Colonic mucosa (tissue), 4 donors: Measurements from ENCODE around the gene MPP3. TPM values are rescaled to one million over a fixed set of nuclear protein-coding genes. Genes with fewer than 3 reads are reported as not detected.

Source experiments
- DNase-seq: peaks from one replicate; pipeline ENCODE4 v3.0.0-alpha.2; 2020
- H3K27ac ChIP-seq: fragments of 200-600 bp; one replicate; pipeline ENCODE4 v1.8.0; 2021
- H3K27me3 ChIP-seq: fragments of 200-600 bp; one replicate; pipeline ENCODE4 v1.8.0; 2021
- H3K36me3 ChIP-seq: fragments of 200-600 bp; one replicate; pipeline ENCODE4 v1.8.0; 2021
- H3K4me1 ChIP-seq: fragments of 200-600 bp; one replicate; pipeline ENCODE4 v1.8.0; 2021; ENCODE audit warnings: mild to moderate bottlenecking
- H3K4me3 ChIP-seq: fragments of 200-600 bp; one replicate; pipeline ENCODE4 v1.8.0; 2021
- H3K9ac ChIP-seq, 2 donors: one replicate each; pipeline ENCODE4 v1.7.0; 2013; ENCODE audit warnings: control low read depth in 2 of 2, low read depth in 2 of 2, low read length in 2 of 2
- H3K9me3 ChIP-seq: fragments of 200-600 bp; one replicate; pipeline ENCODE4 v1.8.0; 2021
- CTCF ChIP-seq: fragments of 200-600 bp; IDR thresholded peaks from one replicate; pipeline ENCODE4 v1.8.0; 2022; ENCODE audit warnings: antibody characterized with exemption, mild to moderate bottlenecking
- intact Hi-C: fragments of 100-400 bp; cut with DNase I; formaldehyde crosslinking; loops from one replicate; pipeline ENCODE4 v1.14.1; 2022
- total RNA-seq, 2 donors: library from RNA; stranded (reverse); fragmentation: NEBNext Ultra II Directional in 1 of 2; extraction: Animal tissue kit (Norgen Biotek cat#: 25700) in 1 of 2; gene quantifications; one replicate each; pipeline ENCODE4 v1.2.1, GENCODE V29; 2021
- donor health status: healthy.
- donor health status: DM: no; HTN: no; CAD: no.
- donor health status: DM: no; HTN: no; CAD: no.

MPP3 gene
- total RNA-seq, 2 donors from 2014 or later: 1.9 to 3.1 TPM

- intact Hi-C loops: loop anchor here (5.0 kb wide), 1 partner anchor 183 kb away; no protein-coding TSS in a partner anchor
- TF ChIP-seq CTCF: peak; percentile 95
- H3K9ac ChIP-seq: no peak overlapping the region
- H3K9me3 ChIP-seq: no peaks in the 10 kb centered on the region
- peaks cover 3% of the 10 kb centered on the region for H3K4me1 ChIP-seq
- H3K4me3 ChIP-seq: no peak overlapping the region
- peak; percentile 97 for DNase-seq
- H3K27ac ChIP-seq: no peak overlapping the region
- H3K27me3 ChIP-seq: peaks cover 7% of the 10 kb centered on the region
- H3K36me3 ChIP-seq: no peaks in the 10 kb centered on the region
Measured at GRCh38 chr17:43760254-43760852, 72.6 kb downstream of the MPP3 start.

- intact Hi-C loops: loop anchor here (2.0 to 5.0 kb wide), 2 partner anchors 65 to 183 kb away; no protein-coding TSS in a partner anchor
- no peak for TF ChIP-seq CTCF
- no peak overlapping the region for H3K4me3 ChIP-seq
- no peaks in the 10 kb centered on the region for H3K9me3 ChIP-seq
- no peak overlapping the region for H3K27ac ChIP-seq
- peaks cover 3% of the 10 kb centered on the region for H3K4me1 ChIP-seq
- H3K27me3 ChIP-seq: peaks cover 12% of the 10 kb centered on the region
- H3K9ac ChIP-seq: no peak overlapping the region
- no peak for DNase-seq
- H3K36me3 ChIP-seq: no peaks in the 10 kb centered on the region
Measured at GRCh38 chr17:43759836-43760235, 73.1 kb downstream of the MPP3 start.

GRCh38 chr17:43758497-43759174 lies 74.3 kb downstream of the MPP3 start, which contains the start of gene SOST:
Gene SOST (minus strand): TSS chr17:43758791. CDS start chr17:43758741, 50 bp downstream.
- no peak within 1 kb of the TSS for H3K9ac ChIP-seq
- H3K9me3 ChIP-seq: no peaks in the 10 kb centered on the region
- H3K27ac ChIP-seq: no peak within 1 kb of the TSS
- intact Hi-C loops: loop anchor here (2.0 kb wide), 1 partner anchor 64 kb away; no protein-coding TSS in a partner anchor
- H3K4me3 ChIP-seq: no peak within 1 kb of the TSS
- H3K4me1 ChIP-seq: peaks cover 3% of the 10 kb centered on the region
- DNase-seq: no peak
- H3K36me3 ChIP-seq: no peaks in the 10 kb centered on the region
- H3K27me3 ChIP-seq: peaks cover 18% of the 10 kb centered on the region
- no peak for TF ChIP-seq CTCF

GRCh38 chr17:43758086-43758485 lies 74.9 kb downstream of the MPP3 start:
- H3K27ac ChIP-seq: no peak overlapping the region
- no peak for TF ChIP-seq CTCF
- peaks cover 3% of the 10 kb centered on the region for H3K4me1 ChIP-seq
- intact Hi-C loops: loop anchor here (2.0 kb wide), 1 partner anchor 63 kb away; no protein-coding TSS in a partner anchor
- H3K36me3 ChIP-seq: no peaks in the 10 kb centered on the region
- peaks cover 18% of the 10 kb centered on the region for H3K27me3 ChIP-seq
- H3K9me3 ChIP-seq: no peaks in the 10 kb centered on the region
- H3K4me3 ChIP-seq: no peak overlapping the region
- no peak for DNase-seq
- H3K9ac ChIP-seq: no peak overlapping the region

- TF ChIP-seq CTCF: no peak
- DNase-seq: no peak
- H3K9me3 ChIP-seq: no peaks in the 10 kb centered on the region
- intact Hi-C loops: no loop called here
- peaks cover 3% of the 10 kb centered on the region for H3K4me1 ChIP-seq
- no peak overlapping the region for H3K27ac ChIP-seq
- no peak overlapping the region for H3K9ac ChIP-seq
- H3K27me3 ChIP-seq: peaks cover 18% of the 10 kb centered on the region
- H3K36me3 ChIP-seq: no peaks in the 10 kb centered on the region
- H3K4me3 ChIP-seq: no peak overlapping the region
Measured at GRCh38 chr17:43757171-43757660, 75.7 kb downstream of the MPP3 start.
